Loucy (cell line): Measurements from ENCODE around the gene ERRFI1.

ENCODE experiments used
- H2AFZ ChIP-seq: fragments of 200-600 bp; sonication (generic); 2 replicates; pipeline ENCODE4 v1.6.0; 2016; ENCODE audit warnings: antibody characterized with exemption, mild to moderate bottlenecking, low read length, moderate library complexity
- H3F3A ChIP-seq: fragments of 200-600 bp; 2 replicates; pipeline ENCODE4 v1.6.0; 2016; ENCODE audit warnings: antibody characterized with exemption, low read depth, mild to moderate bottlenecking
- H3K27me3 ChIP-seq: fragments of 200-600 bp; sonication (generic); 2 replicates; pipeline ENCODE4 v1.6.1; 2014; ENCODE audit warnings: low read length, mild to moderate bottlenecking; ENCODE audit not compliant: insufficient read depth, poor library complexity, severe bottlenecking
- H3K36me3 ChIP-seq: fragments of 200-600 bp; sonication (generic); 2 replicates; pipeline ENCODE4 v1.6.1; 2016; ENCODE audit warnings: low read length; ENCODE audit not compliant: insufficient read depth
- H3K4me1 ChIP-seq: fragments of 200-600 bp; sonication (generic); 2 replicates; pipeline ENCODE4 v1.5.1; 2014; ENCODE audit warnings: low read length, mild to moderate bottlenecking; ENCODE audit not compliant: insufficient read depth, poor library complexity, severe bottlenecking
- H3K4me2 ChIP-seq: fragments of 200-600 bp; sonication (generic); 2 replicates; pipeline ENCODE4 v1.6.0; 2014; ENCODE audit warnings: antibody characterized with exemption, low read length, low read depth, mild to moderate bottlenecking; ENCODE audit not compliant: poor library complexity, severe bottlenecking
- H3K4me3 ChIP-seq: fragments of 200-600 bp; sonication (generic); 2 replicates; pipeline ENCODE4 v1.5.1; 2014; ENCODE audit warnings: low read length, mild to moderate bottlenecking, mixed read lengths; ENCODE audit not compliant: poor library complexity, severe bottlenecking
- H3K79me2 ChIP-seq: fragments of 200-600 bp; sonication (generic); 2 replicates; pipeline ENCODE4 v1.6.1; 2014; ENCODE audit warnings: low read length; ENCODE audit not compliant: insufficient read depth
- H3K9ac ChIP-seq: fragments of 200-600 bp; sonication (generic); 2 replicates; pipeline ENCODE4 v1.6.0; 2014; ENCODE audit warnings: mild to moderate bottlenecking, low read depth, low read length, moderate library complexity; ENCODE audit not compliant: poor library complexity, severe bottlenecking
- H3K9me2 ChIP-seq: fragments of 200-600 bp; sonication (generic); replicated peaks from 2 replicates; pipeline ENCODE4 v1.6.1; 2016; ENCODE audit warnings: low read depth, low read length, mixed read lengths
- H3K9me3 ChIP-seq: fragments of 200-600 bp; sonication (generic); 2 replicates; pipeline ENCODE4 v1.6.1; 2014; ENCODE audit warnings: mild to moderate bottlenecking, antibody characterized with exemption, low read length, low read depth; ENCODE audit not compliant: insufficient read depth
- H4K20me1 ChIP-seq: fragments of 200-600 bp; sonication (generic); 2 replicates; pipeline ENCODE4 v1.6.0; 2014; ENCODE audit warnings: antibody characterized with exemption, low read length, mild to moderate bottlenecking; ENCODE audit not compliant: insufficient read depth, poor library complexity, severe bottlenecking
- CTCF ChIP-seq: fragments of 200-600 bp; sonication (generic); conservative IDR thresholded peaks from 2 replicates; pipeline ENCODE4 v1.5.1; 2014; ENCODE audit warnings: mild to moderate bottlenecking, antibody characterized with exemption, low read length
- EZH2phosphoT487 ChIP-seq: fragments of 200-600 bp; IDR thresholded peaks from 2 replicates; pipeline ENCODE4 v1.6.1; 2018; ENCODE audit warnings: antibody characterized with exemption, mild to moderate bottlenecking, moderate library complexity, borderline replicate concordance

Gene ERRFI1

GRCh38 chr1:7991504-7992440, 34.3 kb downstream of the ERRFI1 start:
- H3K4me1 ChIP-seq = no peaks in the 10 kb centered on the region
- H3F3A ChIP-seq = no peaks in the 10 kb centered on the region
- TF ChIP-seq EZH2phosphoT487 = no peak
- TF ChIP-seq CTCF = no peak
- H2AFZ ChIP-seq = no peak overlapping the region
- peaks cover 16% of the 10 kb centered on the region; the same call in 1 of the 2 replicates for H3K36me3 ChIP-seq
- H3K9ac ChIP-seq = no peak overlapping the region
- H3K9me2 ChIP-seq = no peaks in the 10 kb centered on the region
- H3K79me2 ChIP-seq = no peaks in the 10 kb centered on the region
- no peak overlapping the region for H3K4me3 ChIP-seq
- no peaks in the 10 kb centered on the region for H3K27me3 ChIP-seq
- no peaks in the 10 kb centered on the region for H3K9me3 ChIP-seq
- H3K4me2 ChIP-seq = no peak overlapping the region
- H4K20me1 ChIP-seq = no peaks in the 10 kb centered on the region

- no peaks in the 10 kb centered on the region for H3K9me2 ChIP-seq
- H3K4me2 ChIP-seq = no peak overlapping the region
- no peaks in the 10 kb centered on the region for H4K20me1 ChIP-seq
- H3K36me3 ChIP-seq = peaks cover 35% of the 10 kb centered on the region; the same call in 1 of the 2 replicates
- no peaks in the 10 kb centered on the region for H3K79me2 ChIP-seq
- H3F3A ChIP-seq = no peaks in the 10 kb centered on the region
- TF ChIP-seq EZH2phosphoT487 (no peak), CTCF (no peak)
- no peak overlapping the region for H3K4me3 ChIP-seq
- no peaks in the 10 kb centered on the region for H3K4me1 ChIP-seq
- H3K9me3 ChIP-seq = no peaks in the 10 kb centered on the region
- H3K27me3 ChIP-seq = no peaks in the 10 kb centered on the region
- no peak overlapping the region for H2AFZ ChIP-seq
- H3K9ac ChIP-seq = no peak overlapping the region
Observed at GRCh38 chr1:7989762-7990428, 36.2 kb downstream of the ERRFI1 start.

GRCh38 chr1:7988576-7988975, 37.5 kb downstream of the ERRFI1 start:
- Histone ChIP-seq H3K9me3 (no peaks in the 10 kb centered on the region), H3K9me2 (no peaks in the 10 kb centered on the region), H3K79me2 (no peaks in the 10 kb centered on the region), H3K4me3 (no peak overlapping the region), H4K20me1 (no peaks in the 10 kb centered on the region), H3K4me1 (no peaks in the 10 kb centered on the region), H3K36me3 (peaks cover 48% of the 10 kb centered on the region; the same call in 1 of the 2 replicates), H2AFZ (no peak overlapping the region), H3K27me3 (no peaks in the 10 kb centered on the region), H3F3A (no peaks in the 10 kb centered on the region), H3K4me2 (no peak overlapping the region), H3K9ac (no peak overlapping the region)
- TF ChIP-seq EZH2phosphoT487 = no peak
- no peak for TF ChIP-seq CTCF
